CD14-positive monocyte (primary cell): ENCODE results near the gene PBX3. TPM values are rescaled to one million over a fixed set of nuclear protein-coding genes. Genes with fewer than 3 reads are reported as not detected.

ENCODE experiments used
- DNase-seq, 3 donors: peaks; one replicate each; pipeline ENCODE4 v3.0.0-alpha.2; 2011 to 2022
- H2AFZ ChIP-seq: 2 replicates; pipeline ENCODE4 v1.6.0; 2012; ENCODE audit warnings: mild to moderate bottlenecking, low read depth, low read length, inconsistent platforms; ENCODE audit not compliant: insufficient read depth, poor library complexity, severe bottlenecking
- H3K27ac ChIP-seq, 2 donors: 1 replicate in 1 of 2; 2 replicates in 1 of 2; pipeline ENCODE4 v1.5.1; 2012 to 2013; ENCODE audit warnings: low read length in 2 of 2, control low read depth in 1 of 2, inconsistent platforms in 1 of 2, low read depth in 1 of 2, mild to moderate bottlenecking in 1 of 2
- H3K27me3 ChIP-seq, 2 donors: one replicate each; pipeline versions ENCODE4 v1.6.0 to v1.6.1; 2011 to 2013; ENCODE audit warnings: low read length in 2 of 2; ENCODE audit not compliant: control insufficient read depth in 2 of 2, insufficient read depth in 2 of 2
- H3K36me3 ChIP-seq, 2 donors: replicated peaks in 1 of 2; 1 replicate in 1 of 2; 2 replicates in 1 of 2; pipeline versions ENCODE4 v1.5.1 to v1.6.1; 2012 to 2013; ENCODE audit warnings: low read length in 2 of 2, control low read depth in 1 of 2, inconsistent platforms in 1 of 2, mild to moderate bottlenecking in 1 of 2; ENCODE audit not compliant: insufficient read depth in 2 of 2, control insufficient read depth in 1 of 2
- H3K4me1 ChIP-seq, 2 donors: 1 replicate in 1 of 2; 2 replicates in 1 of 2; pipeline versions ENCODE4 v1.5.1 to v1.6.1; 2012 to 2013; ENCODE audit warnings: low read length in 2 of 2, control low read depth in 1 of 2, inconsistent platforms in 1 of 2, mild to moderate bottlenecking in 1 of 2, moderate library complexity in 1 of 2; ENCODE audit not compliant: insufficient read depth in 2 of 2, control insufficient read depth in 1 of 2
- H3K4me2 ChIP-seq: replicated peaks from 2 replicates; pipeline ENCODE3; 2012; ENCODE audit warnings: low read length, moderate library complexity, mild to moderate bottlenecking; ENCODE audit not compliant: poor library complexity, severe bottlenecking; ENCODE audit errors: extremely low read depth
- H3K4me3 ChIP-seq, 3 experiments: fragments of 200-600 bp in 1 of 3; sonication (generic) in 1 of 3; replicated peaks in 1 of 3; 1 replicate in 2 of 3; 2 replicates in 1 of 3; pipeline ENCODE4 v1.5.1; 2011 to 2013; ENCODE audit warnings: low read length in 3 of 3, mild to moderate bottlenecking in 3 of 3, control low read depth in 2 of 3, low read depth in 2 of 3, inconsistent platforms in 1 of 3, moderate library complexity in 1 of 3
- H3K79me2 ChIP-seq: 2 replicates; pipeline ENCODE4 v1.6.0; 2012; ENCODE audit warnings: mild to moderate bottlenecking, control low read depth, inconsistent platforms, low read length, moderate library complexity; ENCODE audit not compliant: insufficient read depth
- H3K9ac ChIP-seq: 2 replicates; pipeline ENCODE4 v1.6.0; 2017; ENCODE audit warnings: low read length, mild to moderate bottlenecking; ENCODE audit not compliant: insufficient read depth, poor library complexity, severe bottlenecking
- H3K9me3 ChIP-seq, 2 donors: replicated peaks in 1 of 2; 1 replicate in 1 of 2; 2 replicates in 1 of 2; pipeline versions ENCODE4 v1.5.1 to v1.6.1; 2012 to 2013; ENCODE audit warnings: low read length in 2 of 2, control low read depth in 1 of 2; ENCODE audit not compliant: control insufficient read depth in 1 of 2, insufficient read depth in 1 of 2
- H4K20me1 ChIP-seq: 2 replicates; pipeline ENCODE4 v1.6.0; 2012; ENCODE audit warnings: mild to moderate bottlenecking, low read length, control low read depth, moderate library complexity; ENCODE audit not compliant: insufficient read depth
- H3K27ac Mint-ChIP-seq, 7 donors: one replicate each; pipeline ENCODE4 v1.8.0; 2020; ENCODE audit warnings: mild to moderate bottlenecking in 7 of 7, mixed read lengths in 7 of 7, moderate library complexity in 6 of 7, inconsistent platforms in 2 of 7
- H3K27me3 Mint-ChIP-seq, 3 donors: one replicate each; pipeline ENCODE4 v1.8.0; 2021 to 2022; ENCODE audit warnings: low read depth in 3 of 3, mild to moderate bottlenecking in 3 of 3, mixed read lengths in 3 of 3, moderate library complexity in 3 of 3, inconsistent platforms in 1 of 3
- H3K36me3 Mint-ChIP-seq, 2 donors: one replicate each; pipeline ENCODE4 v1.8.0; 2020; ENCODE audit warnings: mixed read lengths in 2 of 2, inconsistent platforms in 1 of 2, mild to moderate bottlenecking in 1 of 2
- H3K4me1 Mint-ChIP-seq: one replicate; pipeline ENCODE4 v1.8.0; 2020; ENCODE audit warnings: mild to moderate bottlenecking, mixed read lengths
- H3K4me3 Mint-ChIP-seq, 2 donors: one replicate each; pipeline ENCODE4 v1.8.0; 2020; ENCODE audit warnings: mild to moderate bottlenecking in 2 of 2, mixed read lengths in 2 of 2, moderate library complexity in 1 of 2
- H3K9me3 Mint-ChIP-seq, 7 donors: one replicate each; pipeline ENCODE4 v1.8.0; 2020 to 2022; ENCODE audit warnings: mixed read lengths in 7 of 7, mild to moderate bottlenecking in 6 of 7, moderate library complexity in 6 of 7, inconsistent platforms in 2 of 7
- CTCF ChIP-seq: fragments of 200-600 bp; IDR thresholded peaks from one replicate; pipeline ENCODE4 v1.8.0; 2022; ENCODE audit warnings: antibody characterized with exemption, mild to moderate bottlenecking
- WGBS: methylation state at CpG from one replicate; pipeline ENCODE4 v1.1.5; 2013; ENCODE audit warnings: missing lambda C conversion rate; ENCODE audit not compliant: insufficient coverage; 5-methylcytosine and 5-hydroxymethylcytosine counted together
- intact Hi-C, 2 donors: fragments of 100-400 bp; cut with micrococcal nuclease; formaldehyde crosslinking; loops; one replicate each; pipeline versions ENCODE4 v1.15.0 to v1.15.1; 2023
- polyA plus RNA-seq, 3 donors: library from polyadenylated mRNA; depleted of rRNA in 1 of 3; unstranded in 2 of 3; stranded (reverse) in 1 of 3; fragments of 300-500 nt in 2 of 3; fragments of >200 nt in 1 of 3; fragmentation: Illumina TruSeq in 2 of 3; gene quantifications; 1 replicate in 2 of 3; 2 replicates in 1 of 3; pipeline ENCODE4 v1.2.3, GENCODE V29; 2012 to 2021

PBX3 gene
- polyA plus RNA-seq, 3 donors = 6.6 to 22.7 (median 7.1) TPM

GRCh38 chr9:125919565-125919964, 172.4 kb downstream of the PBX3 start:
- no peaks in the 10 kb centered on the region for H3K27me3 ChIP-seq
- H3K9ac ChIP-seq = no peak overlapping the region
- intact Hi-C loops = no loop called here
- no peaks in the 10 kb centered on the region for H3K4me1 Mint-ChIP-seq
- H3K4me2 ChIP-seq = no peak overlapping the region
- no peaks in the 10 kb centered on the region for H3K79me2 ChIP-seq
- no peaks in the 10 kb centered on the region for H3K36me3 ChIP-seq
- no peaks in the 10 kb centered on the region for H4K20me1 ChIP-seq
- no peaks in the 10 kb centered on the region for H3K27me3 Mint-ChIP-seq
- peaks cover 15 to 17% of the 10 kb centered on the region in 2 donors for H3K36me3 Mint-ChIP-seq
- H3K27ac Mint-ChIP-seq = no peak overlapping the region
- H3K4me3 ChIP-seq = no peak overlapping the region
- TF ChIP-seq CTCF = no peak
- no peaks in the 10 kb centered on the region for H3K9me3 ChIP-seq
- H3K9me3 Mint-ChIP-seq = peaks cover 0 to 3% (median 0%) of the 10 kb centered on the region in 7 donors
- no peaks in the 10 kb centered on the region for H3K4me1 ChIP-seq
- no peak overlapping the region for H2AFZ ChIP-seq
- no peak overlapping the region for H3K4me3 Mint-ChIP-seq
- no peak for DNase-seq
- H3K27ac ChIP-seq = no peak overlapping the region

DNA sequence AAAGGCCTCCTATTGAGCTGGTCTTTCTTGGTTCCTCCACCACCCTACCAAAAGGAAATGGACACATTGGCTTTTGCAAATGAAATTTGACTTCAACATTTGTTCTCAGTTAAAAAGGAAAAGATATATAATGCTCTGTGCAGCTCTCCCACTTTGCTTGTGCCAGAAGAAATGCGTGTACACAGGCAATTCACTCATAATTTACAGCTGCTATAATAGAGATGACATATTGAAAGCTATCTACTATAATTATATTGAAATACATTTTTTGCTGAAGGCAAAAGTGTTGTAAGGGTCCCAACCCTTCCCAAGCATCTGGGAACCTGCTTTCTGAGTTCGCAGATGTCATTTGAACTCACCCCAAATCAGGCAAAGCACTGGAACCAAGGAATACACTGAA, 173.2 kb downstream of the PBX3 start:
- no peak for TF ChIP-seq CTCF
- Mint-ChIP-seq H3K36me3 (peaks cover 15 to 17% of the 10 kb centered on the region in 2 donors), H3K27ac (no peak overlapping the region), H3K4me1 (no peaks in the 10 kb centered on the region), H3K9me3 (peaks cover 0 to 3% (median 0%) of the 10 kb centered on the region in 7 donors), H3K4me3 (no peak overlapping the region), H3K27me3 (no peaks in the 10 kb centered on the region)
- Histone ChIP-seq H3K9me3 (no peaks in the 10 kb centered on the region), H3K4me2 (no peak overlapping the region), H2AFZ (no peak overlapping the region), H3K27ac (no peak overlapping the region), H3K79me2 (no peaks in the 10 kb centered on the region), H4K20me1 (no peaks in the 10 kb centered on the region), H3K36me3 (no peaks in the 10 kb centered on the region), H3K27me3 (no peaks in the 10 kb centered on the region), H3K4me1 (no peaks in the 10 kb centered on the region), H3K4me3 (no peak overlapping the region), H3K9ac (no peak overlapping the region)
- no peak for DNase-seq
- WGBS = 100% methylated on average over 1 of the region's 2 CpGs
- intact Hi-C loops = no loop called here
